Stimulated activated CD4-positive, alpha-beta T cell treated with anti-CD3 and anti-CD28 coated beads, Interleukin-2, amount 100 ng/mL, for 4 hours (primary cell): ENCODE data around the gene LEFTY1.
A peak's percentile ranks its signal among the peaks of the same experiment; 100 is the strongest.
"Not testable (repeated sequence)": the region's sequence is repeated elsewhere in the genome, so short reads cannot be mapped to it uniquely, and the experiment has no call there.

ENCODE experiments used
- DNase-seq: peaks from one replicate; pipeline ENCODE4 v3.0.0-alpha.2; 2020; ENCODE audit warnings: low read depth

The LEFTY1 gene

GRCh38 chr1:225888289-225888897 lies 553 bp downstream of the LEFTY1 start:
- no peak for DNase-seq

- DNase-seq = not testable (repeated sequence)
Observed at GRCh38 chr1:225887554-225888288, 1.2 kb downstream of the LEFTY1 start.

GRCh38 chr1:225887030-225887314 lies 2.0 kb downstream of the LEFTY1 start:
- no peak for DNase-seq

GRCh38 chr1:225886159-225887029 lies 2.6 kb downstream of the LEFTY1 start:
- no peak for DNase-seq

GRCh38 chr1:225885336-225885735 lies 3.6 kb downstream of the LEFTY1 start:
- DNase-seq = no peak

- no peak for DNase-seq
Observed at GRCh38 chr1:225883616-225884265, 5.2 kb downstream of the LEFTY1 start.

GRCh38 chr1:225882694-225883615 lies 6.0 kb downstream of the LEFTY1 start:
- DNase-seq = no peak

GRCh38 chr1:225881959-225882693 lies 6.8 kb downstream of the LEFTY1 start, which contains the start of gene TMEM63A:
TMEM63A (minus strand) TSS chr1:225882380; CDS start chr1:225877580, 4,800 bp downstream.
- peak; percentile 81 for DNase-seq

- no peak for DNase-seq
Observed at GRCh38 chr1:225881081-225881958, 7.6 kb downstream of the LEFTY1 start.

GRCh38 chr1:225880636-225881035 lies 8.3 kb downstream of the LEFTY1 start:
- no peak for DNase-seq

GRCh38 chr1:225880222-225880588 lies 8.7 kb downstream of the LEFTY1 start:
- no peak for DNase-seq

GRCh38 chr1:225879521-225880221 lies 9.3 kb downstream of the LEFTY1 start:
- DNase-seq = no peak

GRCh38 chr1:225878282-225878681 lies 10.7 kb downstream of the LEFTY1 start:
- no peak for DNase-seq

GRCh38 chr1:225877580-225877979 lies 11.4 kb downstream of the LEFTY1 start:
- DNase-seq = no peak

- DNase-seq = no peak
Observed at GRCh38 chr1:225876900-225877510, 11.9 kb downstream of the LEFTY1 start.

- DNase-seq = no peak
Observed at GRCh38 chr1:225875044-225875815, 13.7 kb downstream of the LEFTY1 start.

GRCh38 chr1:225874431-225874830 lies 14.5 kb downstream of the LEFTY1 start:
- DNase-seq = no peak
